Measurements from ENCODE around the gene PLA2G2F.

PLA2G2F gene

GRCh38 chr1:20174937-20175666, 36.0 kb downstream of the PLA2G2F start:
- no peak for DNase-seq

- DNase-seq, result no peak
Measured at GRCh38 chr1:20178634-20179370, 39.7 kb downstream of the PLA2G2F start.

- DNase-seq, result no peak
Measured at GRCh38 chr1:20179371-20180128, 40.4 kb downstream of the PLA2G2F start.

GRCh38 chr1:20180129-20180843, 41.2 kb downstream of the PLA2G2F start:
- no peak for DNase-seq

GRCh38 chr1:20180844-20181207, 41.7 kb downstream of the PLA2G2F start:
- no peak for DNase-seq

- DNase-seq, result no peak
Measured at GRCh38 chr1:20182415-20182814, 43.3 kb downstream of the PLA2G2F start.

GRCh38 chr1:20183035-20183434, 43.9 kb downstream of the PLA2G2F start:
- no peak for DNase-seq

- DNase-seq, result no peak
Measured at GRCh38 chr1:20183616-20184271, 44.6 kb downstream of the PLA2G2F start.

GRCh38 chr1:20184481-20184900, 45.4 kb downstream of the PLA2G2F start:
- DNase-seq, result no peak

GRCh38 chr1:20184997-20185833, 46.1 kb downstream of the PLA2G2F start:
- DNase-seq, result peak; percentile 77

- peak; percentile 64 for DNase-seq
Measured at GRCh38 chr1:20185834-20186782, 47.0 kb downstream of the PLA2G2F start, which contains the start of the genes PLA2G2C and UBXN10. Gene PLA2G2C (minus strand): TSS chr1:20186518. CDS start chr1:20177363, 9,155 bp downstream. Gene UBXN10 (plus strand): TSS chr1:20186096. CDS start chr1:20190562, 4,466 bp downstream.

GRCh38 chr1:20187103-20187812, 48.1 kb downstream of the PLA2G2F start:
- DNase-seq, result peak; percentile 48

- DNase-seq, result no peak
Measured at GRCh38 chr1:20187813-20188454, 48.8 kb downstream of the PLA2G2F start.

- no peak for DNase-seq
Measured at GRCh38 chr1:20188455-20188817, 49.3 kb downstream of the PLA2G2F start.

- no peak for DNase-seq
Measured at GRCh38 chr1:20189664-20190063, 50.5 kb downstream of the PLA2G2F start.

GRCh38 chr1:20190256-20191160, 51.4 kb downstream of the PLA2G2F start:
- DNase-seq, result no peak

GRCh38 chr1:20191266-20191825, 52.2 kb downstream of the PLA2G2F start:
- DNase-seq, result no peak

Data from CD4-positive, alpha-beta T cell treated with Interleukin-12 subunit alpha and Interleukin-12 subunit beta, for 1 hour (primary cell).